ENCODE measurements around the gene RAB10. TPM values are rescaled to one million over a fixed set of nuclear protein-coding genes. Genes with fewer than 3 reads are reported as not detected.

Gene RAB10
- total RNA-seq, 1 experiment from 2014 or later = 167 TPM

DNA sequence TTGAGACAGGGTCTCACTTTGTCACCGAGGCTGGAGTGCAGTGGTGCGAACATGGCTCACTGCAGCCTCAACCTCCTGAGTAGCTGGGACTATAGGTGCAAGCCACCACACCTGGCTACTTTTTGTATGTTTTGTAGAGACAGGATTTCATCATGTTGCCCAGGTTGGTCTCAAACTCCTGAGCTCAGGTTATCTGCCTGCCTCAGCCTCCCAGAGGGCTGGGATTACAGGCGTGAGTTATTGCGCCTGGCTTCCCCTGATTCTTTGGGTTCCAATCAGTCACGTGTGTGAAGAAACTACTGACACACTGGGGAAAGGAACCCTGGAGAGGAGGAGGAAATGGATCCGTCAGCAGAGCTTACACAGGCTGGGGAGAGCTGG is 22.3 kb upstream of the RAB10 start:
- peaks cover 44 to 53% of the 10 kb centered on the region in 2 experiments for H3K4me1 ChIP-seq (ENCODE audit: control insufficient read depth in 1 of 2, insufficient read depth in 2 of 2, low read length in 2 of 2)

DNA sequence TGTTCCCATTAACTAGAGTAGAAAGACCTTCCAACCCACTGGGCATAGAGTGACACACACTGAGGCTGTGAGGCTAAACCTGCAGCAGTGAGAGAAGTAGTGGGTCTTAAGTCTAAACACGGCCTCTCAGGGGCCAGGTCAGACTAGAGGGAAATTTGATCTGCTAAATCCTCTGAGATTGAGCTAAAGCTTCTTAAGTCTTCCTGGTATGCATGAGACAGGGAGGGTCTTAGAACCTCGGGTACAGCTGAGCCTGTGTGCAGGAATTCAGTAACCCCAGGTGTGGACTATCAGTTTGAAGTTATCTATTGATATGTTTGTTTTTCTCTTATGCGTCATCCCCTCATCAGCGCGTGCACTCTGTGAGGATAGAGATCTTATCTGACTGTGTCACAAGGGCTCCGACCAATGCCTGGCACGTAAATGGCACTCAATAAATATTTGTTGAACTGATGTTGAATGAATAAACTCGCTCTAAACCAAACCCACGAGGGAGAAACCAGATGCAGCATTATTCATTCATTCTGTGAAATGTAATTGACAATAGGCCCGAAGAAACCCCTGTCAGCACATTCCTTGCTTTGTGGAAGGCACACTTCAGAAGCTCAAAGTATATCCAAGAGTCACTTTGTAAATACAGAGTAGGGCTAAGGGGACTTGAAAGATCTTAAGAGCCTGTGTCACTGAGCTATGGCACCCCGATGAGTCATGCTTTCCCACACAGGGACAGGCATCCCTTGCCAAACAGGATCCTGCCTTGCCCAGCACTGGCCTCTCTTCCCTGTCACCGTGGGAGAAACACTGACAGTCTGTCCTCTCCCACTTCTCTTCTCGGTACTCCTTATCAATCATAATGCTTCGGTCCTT is 21.7 kb upstream of the RAB10 start:
- intact Hi-C loops (cut with micrococcal nuclease) = no loop called here
- no TSS peak for BruUV-seq (replicated peaks)
- DNase-seq (ENCODE audit: low read depth, low spot score) (peak; percentile 92), ATAC-seq (peak; percentile 83)
- peak overlapping the region; percentile 65 for H3K4me2 ChIP-seq (ENCODE audit: low read length)
- no peaks in the 10 kb centered on the region for H3K9me2 ChIP-seq (ENCODE audit: insufficient read depth)
- CTCF ChIA-PET = interaction anchor here (1.5 kb wide), 1 partner anchor 21 kb away, joined by 6 read pairs; no protein-coding TSS in a partner anchor
- H3K36me3 ChIP-seq (ENCODE audit: control insufficient read depth in 1 of 2, insufficient read depth in 2 of 2, low read length in 2 of 2) = no peaks in the 10 kb centered on the region
- RAD21 ChIA-PET (ENCODE audit: low non-redundant PET in 1 of 2, low total read pairs in 2 of 2, uncharacterized antibody in 2 of 2, unreplicated experiment in 2 of 2) = interaction anchor here in 1 of 2 experiments (0.6 to 1.0 kb wide), 2 partner anchors 14 to 57 kb away, joined by 3 read pairs; no protein-coding TSS in a partner anchor
- no peaks in the 10 kb centered on the region for H3K9me3 ChIP-seq (ENCODE audit: control insufficient read depth in 1 of 2, insufficient read depth in 1 of 2, low read depth in 1 of 2, low read length in 2 of 2)
- no peaks in the 10 kb centered on the region for H3K27me3 ChIP-seq (ENCODE audit: insufficient read depth, low read length)
- POLR2A ChIA-PET = interaction anchor here (0.8 to 1.3 kb wide), 2 partner anchors 12 to 14 kb away, joined by 4 to 7 read pairs; no protein-coding TSS in a partner anchor
- H3K9ac ChIP-seq (ENCODE audit: low read length) = peak overlapping the region; percentile 35
- no peaks in the 10 kb centered on the region for H4K20me1 ChIP-seq (ENCODE audit: insufficient read depth)
- peak overlapping the region; percentile 20 for H2AFZ ChIP-seq (ENCODE audit: low read depth, low read length, poor library complexity, severe bottlenecking)
- H3K4me1 ChIP-seq (ENCODE audit: control insufficient read depth in 1 of 2, insufficient read depth in 2 of 2, low read length in 2 of 2) = peaks cover 44 to 55% of the 10 kb centered on the region in 2 experiments
- no peaks in the 10 kb centered on the region for H3K79me2 ChIP-seq (ENCODE audit: insufficient read depth, low read length)
- peak overlapping the region; percentile 60 for H3K27ac ChIP-seq (ENCODE audit: low read depth, low read length)
- peak overlapping the region in 1 of 2 experiments; percentile 33; a peak in 3 of 4 replicates for H3K4me3 ChIP-seq (replicated peaks in 1 of 2; ENCODE audit: low read depth in 1 of 2, low read length in 2 of 2)
- TF ChIP-seq POLR2A (IDR thresholded peaks at IDR 0.05; ENCODE audit: borderline replicate concordance, extremely low read depth, insufficient read depth, insufficient read length) (no peak), EGR1 (IDR thresholded peaks at IDR 0.05; ENCODE audit: low read depth) (peak; percentile 48), EZH2phosphoT487 (IDR thresholded peaks at IDR 0.05; ENCODE audit: borderline replicate concordance) (no peak), ZNF274 (IDR thresholded peaks at IDR 0.05; ENCODE audit: low read depth, low read length) (no peak), YY1 (IDR thresholded peaks at IDR 0.05; ENCODE audit: extremely low read depth, insufficient replicate concordance, low read depth, low read length) (peak; percentile 51), POLR2AphosphoS5 (IDR thresholded peaks at IDR 0.05; ENCODE audit: low read depth, low read length) (peak; percentile 28), RAD21 (IDR thresholded peaks at IDR 0.05; ENCODE audit: low read depth) (peak; percentile 11), ELF1 (IDR thresholded peaks at IDR 0.05; ENCODE audit: borderline replicate concordance, low read depth) (no peak), CBX3 (IDR thresholded peaks at IDR 0.05; ENCODE audit: low read depth) (peak; percentile 60)
- TF ChIP-seq, protein P1, sequence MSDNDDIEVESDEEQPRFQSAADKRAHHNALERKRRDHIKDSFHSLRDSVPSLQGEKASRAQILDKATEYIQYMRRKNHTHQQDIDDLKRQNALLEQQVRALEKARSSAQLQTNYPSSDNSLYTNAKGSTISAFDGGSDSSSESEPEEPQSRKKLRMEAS (IDR thresholded peaks at IDR 0.05) = peak; percentile 62; the same call in 1 of the 2 replicates
- TF ChIP-seq, protein P2, sequence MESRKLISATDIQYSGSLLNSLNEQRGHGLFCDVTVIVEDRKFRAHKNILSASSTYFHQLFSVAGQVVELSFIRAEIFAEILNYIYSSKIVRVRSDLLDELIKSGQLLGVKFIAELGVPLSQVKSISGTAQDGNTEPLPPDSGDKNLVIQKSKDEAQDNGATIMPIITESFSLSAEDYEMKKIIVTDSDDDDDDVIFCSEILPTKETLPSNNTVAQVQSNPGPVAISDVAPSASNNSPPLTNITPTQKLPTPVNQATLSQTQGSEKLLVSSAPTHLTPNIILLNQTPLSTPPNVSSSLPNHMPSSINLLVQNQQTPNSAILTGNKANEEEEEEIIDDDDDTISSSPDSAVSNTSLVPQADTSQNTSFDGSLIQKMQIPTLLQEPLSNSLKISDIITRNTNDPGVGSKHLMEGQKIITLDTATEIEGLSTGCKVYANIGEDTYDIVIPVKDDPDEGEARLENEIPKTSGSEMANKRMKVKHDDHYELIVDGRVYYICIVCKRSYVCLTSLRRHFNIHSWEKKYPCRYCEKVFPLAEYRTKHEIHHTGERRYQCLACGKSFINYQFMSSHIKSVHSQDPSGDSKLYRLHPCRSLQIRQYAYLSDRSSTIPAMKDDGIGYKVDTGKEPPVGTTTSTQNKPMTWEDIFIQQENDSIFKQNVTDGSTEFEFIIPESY (IDR thresholded peaks at IDR 0.05; ENCODE audit: extremely low read depth, insufficient replicate concordance, low read length) = peak; percentile 43

More for the DNA sequence above, 22.3 kb upstream of the RAB10 start:
- ATAC-seq (no peak), DNase-seq (ENCODE audit: low read depth, low spot score) (no peak)
- ChIA-PET RAD21 (ENCODE audit: low non-redundant PET in 1 of 2, low total read pairs in 2 of 2, uncharacterized antibody in 2 of 2, unreplicated experiment in 2 of 2) (interaction anchor here (0.6 kb wide), 2 partner anchors 8 to 58 kb away, joined by 3 to 4 read pairs; no protein-coding TSS in a partner anchor), CTCF (interaction anchor here (1.5 kb wide), 1 partner anchor 20 kb away, joined by 6 read pairs; no protein-coding TSS in a partner anchor), POLR2A (interaction anchor here (0.8 to 1.3 kb wide), 2 partner anchors 12 to 14 kb away, joined by 4 to 7 read pairs; no protein-coding TSS in a partner anchor)
- Histone ChIP-seq H3K4me3 (replicated peaks in 1 of 2; ENCODE audit: low read depth in 1 of 2, low read length in 2 of 2) (peak overlapping the region in 1 of 2 experiments; percentile 33; a peak in 3 of 4 replicates), H3K9me3 (ENCODE audit: control insufficient read depth in 1 of 2, insufficient read depth in 1 of 2, low read depth in 1 of 2, low read length in 2 of 2) (no peaks in the 10 kb centered on the region), H3K27ac (ENCODE audit: low read depth, low read length) (peak overlapping the region; percentile 60), H3K27me3 (ENCODE audit: insufficient read depth, low read length) (no peaks in the 10 kb centered on the region), H3K79me2 (ENCODE audit: insufficient read depth, low read length) (no peaks in the 10 kb centered on the region), H3K9ac (ENCODE audit: low read length) (peak overlapping the region; percentile 35), H2AFZ (ENCODE audit: low read depth, low read length, poor library complexity, severe bottlenecking) (no peak overlapping the region), H3K4me2 (ENCODE audit: low read length) (peak overlapping the region; percentile 65), H4K20me1 (ENCODE audit: insufficient read depth) (no peaks in the 10 kb centered on the region), H3K9me2 (ENCODE audit: insufficient read depth) (no peaks in the 10 kb centered on the region), H3K36me3 (ENCODE audit: control insufficient read depth in 1 of 2, insufficient read depth in 2 of 2, low read length in 2 of 2) (no peaks in the 10 kb centered on the region)
- TF ChIP-seq FOSL1 (IDR thresholded peaks at IDR 0.05; ENCODE audit: low read depth) (no peak), TCF7L2 (IDR thresholded peaks at IDR 0.05; ENCODE audit: borderline replicate concordance, extremely low read depth, insufficient read depth, insufficient read length) (no peak), POLR2A (IDR thresholded peaks at IDR 0.05; ENCODE audit: borderline replicate concordance, extremely low read depth, insufficient read depth, insufficient read length) (no peak), EZH2 (IDR thresholded peaks at IDR 0.05) (no peak), RAD21 (IDR thresholded peaks at IDR 0.05; ENCODE audit: low read depth) (no peak), CBX3 (IDR thresholded peaks at IDR 0.05; ENCODE audit: low read depth) (no peak)
- TF ChIP-seq, protein P1 (IDR thresholded peaks at IDR 0.05) = no peak
- BruUV-seq (replicated peaks) = no TSS peak
- intact Hi-C loops (cut with micrococcal nuclease) = no loop called here

All from HCT116 (cell line).